Adrenal gland (tissue), 12 donors: Measurements from ENCODE around the gene PCNX2. TPM values are rescaled to one million over a fixed set of nuclear protein-coding genes. Genes with fewer than 3 reads are reported as not detected.

Source experiments
- DNase-seq, 7 donors: peaks; one replicate each; pipeline ENCODE4 v3.0.0-alpha.2; 2019 to 2020
- H3K27ac ChIP-seq, 5 donors: fragments of 200-600 bp; sonication (generic) in 4 of 5; 1 replicate in 3 of 5; 2 replicates in 2 of 5; pipeline versions ENCODE4 v1.5.1 to v1.8.0; 2016 to 2020; ENCODE audit warnings: mild to moderate bottlenecking in 1 of 5
- H3K27me3 ChIP-seq: fragments of 200-600 bp; 2 replicates; pipeline ENCODE4 v1.8.0; 2021
- H3K36me3 ChIP-seq, 2 donors: fragments of 200-600 bp; replicated peaks in 1 of 2; 1 replicate in 1 of 2; 2 replicates in 1 of 2; pipeline versions ENCODE4 v1.5.1 to v1.8.0; 2018 to 2022
- H3K4me1 ChIP-seq, 2 donors: fragments of 200-600 bp; replicated peaks in 1 of 2; 1 replicate in 1 of 2; 2 replicates in 1 of 2; pipeline versions ENCODE4 v1.5.1 to v1.8.0; 2018 to 2021
- H3K4me3 ChIP-seq, 4 donors: fragments of 200-600 bp; sonication (generic) in 3 of 4; one replicate each; pipeline ENCODE4 v1.5.1; 2016 to 2018
- H3K9me3 ChIP-seq, 3 donors: fragments of 200-600 bp; sonication (generic) in 1 of 3; replicated peaks in 1 of 3; 1 replicate in 2 of 3; 2 replicates in 1 of 3; pipeline versions ENCODE4 v1.5.1 to v1.8.0; 2016 to 2021
- POLR2A ChIP-seq, 2 donors: fragments of 450-650 bp; IDR thresholded peaks; one replicate each; pipeline ENCODE4 v1.6.1; 2017; ENCODE audit warnings: antibody characterized with exemption in 2 of 2, mild to moderate bottlenecking in 2 of 2, moderate library complexity in 1 of 2
- WGBS, 4 donors: extraction: QIAGEN DNeasy Blood & Tissue Kit in 2 of 4; methylation state at CpG; one replicate each; pipeline versions ENCODE4 v1.1.5 to v1.1.7; 2013 to 2017; 5-methylcytosine and 5-hydroxymethylcytosine counted together
- intact Hi-C, 2 donors: fragments of 100-400 bp; cut with DNase I; formaldehyde crosslinking; loops; one replicate each; pipeline versions ENCODE4 v1.14.1 to v1.15.0; 2022 to 2023
- polyA plus RNA-seq, 3 donors: library from polyadenylated mRNA; stranded (reverse); fragments of 200-250 nt in 2 of 3; fragments of 350-450 nt in 1 of 3; fragmentation: Illumina TruSeq in 1 of 3; extraction: RNeasy Lipid Tissue Mini Kit (QIAGEN cat#74804) in 1 of 3; gene quantifications; one replicate each; pipeline ENCODE4 v1.2.3, GENCODE V29; 2013 to 2014
- total RNA-seq, 9 donors: library from RNA; depleted of rRNA in 4 of 9; stranded (reverse); fragments of >200 nt in 4 of 9; fragments of 120-200 nt in 1 of 9; fragmentation: NEBNext Ultra II Directional in 1 of 9; extraction: Animal tissue kit (Norgen Biotek cat#: 25700) in 1 of 9; gene quantifications; one replicate each; pipeline versions ENCODE4 v1.1.0 to v1.2.4, GENCODE V29; 2013 to 2023
- TF ChIP-seq, protein P1 (sequence below), 6 experiments: fragments of 450-650 bp in 4 of 6; fragments of 200-600 bp in 2 of 6; sonication (generic) in 1 of 6; IDR thresholded peaks; 1 replicate in 5 of 6; 2 replicates in 1 of 6; pipeline versions ENCODE4 v1.5.1 to v1.8.0; 2016 to 2021; ENCODE audit warnings: antibody characterized with exemption in 6 of 6, mild to moderate bottlenecking in 2 of 6, moderate library complexity in 1 of 6
- donor health status: healthy with polysubstance abuse.
- donor health status: Bipolar disorder and iron deficiency.
- donor health status: DM: yes; HTN: yes; CAD: no.
- donor health status: DM: no; HTN: no; CAD: no.
- donor health status: DM: no; HTN: no; CAD: no.
- donor health status: DM: yes; HTN: yes; CAD: no.

Gene PCNX2
- total and polyA plus RNA-seq, 12 donors: 2.2 to 14.5 (median 5.5) TPM

DNA sequence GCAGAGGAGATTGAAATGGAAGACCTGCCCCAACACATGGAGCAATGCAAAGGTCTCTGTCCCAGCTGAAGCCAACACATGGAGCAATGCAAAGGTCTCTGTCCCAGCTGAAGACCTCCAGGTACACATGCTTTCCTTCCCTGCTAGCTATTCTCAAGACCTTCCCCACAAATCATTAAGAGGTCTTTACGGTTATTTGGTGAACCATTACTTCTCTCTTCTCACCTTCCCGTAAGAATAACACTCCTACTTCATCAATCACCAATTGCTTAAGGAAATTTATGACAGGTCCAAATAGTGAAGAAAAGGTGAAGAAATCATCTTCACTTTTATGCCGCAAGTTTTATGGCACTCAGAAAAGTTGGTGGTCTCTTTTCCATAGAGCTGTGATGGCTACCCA, 206.3 kb downstream of the PCNX2 start:
- no peaks in the 10 kb centered on the region for H3K9me3 ChIP-seq
- no peak overlapping the region for H3K27ac ChIP-seq
- H3K4me1 ChIP-seq: no peaks in the 10 kb centered on the region
- no peak for DNase-seq
- no peak for TF ChIP-seq POLR2A (IDR thresholded peaks at IDR 0.05)
- TF ChIP-seq, protein P1, sequence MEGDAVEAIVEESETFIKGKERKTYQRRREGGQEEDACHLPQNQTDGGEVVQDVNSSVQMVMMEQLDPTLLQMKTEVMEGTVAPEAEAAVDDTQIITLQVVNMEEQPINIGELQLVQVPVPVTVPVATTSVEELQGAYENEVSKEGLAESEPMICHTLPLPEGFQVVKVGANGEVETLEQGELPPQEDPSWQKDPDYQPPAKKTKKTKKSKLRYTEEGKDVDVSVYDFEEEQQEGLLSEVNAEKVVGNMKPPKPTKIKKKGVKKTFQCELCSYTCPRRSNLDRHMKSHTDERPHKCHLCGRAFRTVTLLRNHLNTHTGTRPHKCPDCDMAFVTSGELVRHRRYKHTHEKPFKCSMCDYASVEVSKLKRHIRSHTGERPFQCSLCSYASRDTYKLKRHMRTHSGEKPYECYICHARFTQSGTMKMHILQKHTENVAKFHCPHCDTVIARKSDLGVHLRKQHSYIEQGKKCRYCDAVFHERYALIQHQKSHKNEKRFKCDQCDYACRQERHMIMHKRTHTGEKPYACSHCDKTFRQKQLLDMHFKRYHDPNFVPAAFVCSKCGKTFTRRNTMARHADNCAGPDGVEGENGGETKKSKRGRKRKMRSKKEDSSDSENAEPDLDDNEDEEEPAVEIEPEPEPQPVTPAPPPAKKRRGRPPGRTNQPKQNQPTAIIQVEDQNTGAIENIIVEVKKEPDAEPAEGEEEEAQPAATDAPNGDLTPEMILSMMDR (IDR thresholded peaks at IDR 0.05): no peak
- intact Hi-C loops: no loop called here
- 95 to 99% (median 97%) methylated on average over 3 of the region's 3 CpGs for WGBS, 4 donors
- H3K27me3 ChIP-seq: no peaks in the 10 kb centered on the region
- H3K36me3 ChIP-seq: no peaks in the 10 kb centered on the region
- H3K4me3 ChIP-seq: no peak overlapping the region

DNA sequence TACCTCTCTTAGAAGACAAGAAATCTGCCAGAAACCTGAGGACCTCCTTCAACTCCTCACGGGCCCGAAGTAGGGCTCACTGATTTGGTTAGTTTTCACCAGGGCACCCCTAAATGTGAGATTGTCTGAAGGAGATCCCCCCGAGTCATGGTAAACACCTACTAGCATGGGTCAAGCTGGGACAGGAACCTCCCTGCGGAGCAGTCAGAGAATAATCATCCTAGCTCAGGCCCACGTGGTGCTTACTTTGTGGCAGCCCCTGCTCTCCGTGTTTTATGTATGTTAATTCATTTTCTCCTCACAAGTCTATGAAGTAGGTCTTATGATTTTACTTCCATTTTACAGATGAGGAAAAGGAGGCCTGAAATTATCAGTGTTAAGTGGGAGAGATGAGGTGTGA, 206.9 kb downstream of the PCNX2 start:
- H3K4me1 ChIP-seq: no peaks in the 10 kb centered on the region
- intact Hi-C loops: no loop called here
- H3K27ac ChIP-seq: no peak overlapping the region
- no peak for TF ChIP-seq POLR2A (IDR thresholded peaks at IDR 0.05)
- TF ChIP-seq, protein P1 (IDR thresholded peaks at IDR 0.05): no peak
- no peaks in the 10 kb centered on the region for H3K36me3 ChIP-seq
- H3K9me3 ChIP-seq: no peaks in the 10 kb centered on the region
- WGBS, 4 donors: 88 to 97% (median 93%) methylated on average over 6 of the region's 6 CpGs
- no peak for DNase-seq
- no peak overlapping the region for H3K4me3 ChIP-seq
- H3K27me3 ChIP-seq: no peaks in the 10 kb centered on the region

DNA sequence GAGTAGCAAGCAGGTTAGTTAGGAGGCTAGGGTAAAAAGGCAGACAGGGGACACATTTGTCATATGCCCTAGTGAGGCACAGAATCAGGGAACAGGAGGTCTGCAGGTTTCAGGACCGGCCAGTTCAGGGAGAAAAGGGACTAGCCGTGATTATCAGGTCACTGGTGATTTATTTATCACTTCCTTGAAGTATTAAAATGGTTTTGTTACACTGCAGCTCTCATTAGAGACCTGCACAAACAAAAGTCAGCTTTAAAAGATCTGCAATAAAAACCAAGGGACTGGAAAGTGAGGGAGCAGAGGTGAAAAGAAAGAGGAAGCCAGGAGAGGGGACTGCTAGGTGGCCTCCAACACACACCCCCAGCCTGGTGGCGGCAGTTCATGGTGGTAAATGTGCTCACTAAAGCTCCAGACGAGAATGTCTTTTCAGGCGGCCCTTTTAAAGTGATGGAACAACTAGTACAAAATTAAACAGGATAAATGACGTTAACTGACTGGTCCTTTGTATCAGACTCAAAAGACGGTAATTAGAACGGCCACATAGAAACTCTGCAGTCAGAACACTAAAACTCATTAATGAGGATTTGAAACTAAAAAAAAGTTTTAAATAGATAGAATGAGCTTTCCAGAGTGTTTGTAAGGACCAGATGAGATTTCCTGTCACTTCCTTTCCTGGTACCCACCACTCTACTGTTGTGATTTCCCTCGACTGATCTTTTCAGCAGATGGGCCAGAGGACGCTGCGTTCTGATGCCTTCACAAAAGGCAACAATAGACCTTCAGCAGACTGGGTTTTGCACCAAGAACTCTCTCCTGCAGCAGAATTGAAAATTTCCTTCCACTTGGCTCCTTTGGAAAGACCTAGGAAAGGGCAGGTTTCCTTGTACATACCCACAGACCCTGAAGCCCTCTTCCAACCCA, 208.3 kb downstream of the PCNX2 start:
- WGBS, 4 donors: 74 to 79% (median 77%) methylated on average over 10 to 11 of the region's 11 CpGs
- no peaks in the 10 kb centered on the region for H3K36me3 ChIP-seq
- peaks cover 0 to 1% of the 10 kb centered on the region in 2 donors for H3K4me1 ChIP-seq
- H3K4me3 ChIP-seq: no peak overlapping the region
- H3K9me3 ChIP-seq: no peaks in the 10 kb centered on the region
- H3K27ac ChIP-seq: no peak overlapping the region
- H3K27me3 ChIP-seq: no peaks in the 10 kb centered on the region
- DNase-seq: no peak
- no peak for TF ChIP-seq POLR2A (IDR thresholded peaks at IDR 0.05)
- TF ChIP-seq, protein P1 (IDR thresholded peaks at IDR 0.05): no peak
- intact Hi-C loops: no loop called here

DNA sequence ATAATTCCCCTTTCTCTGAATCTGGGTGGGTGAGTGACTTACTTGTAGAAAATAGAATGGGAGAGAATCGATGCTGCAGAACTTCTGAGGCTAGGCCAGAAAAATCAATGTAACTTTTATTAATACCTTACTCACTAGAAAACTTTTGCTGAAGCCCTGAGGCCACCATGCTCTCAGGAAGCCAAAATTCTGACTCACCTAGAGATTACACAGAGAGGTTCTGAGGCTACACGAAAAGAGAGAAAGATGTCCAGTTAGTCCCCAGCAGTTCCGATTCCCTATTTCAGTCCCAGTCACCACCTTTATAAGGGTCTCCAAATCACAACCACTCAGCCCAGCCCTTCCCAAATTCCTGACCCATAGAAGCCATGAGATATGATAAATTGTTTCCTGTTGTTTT, 210.0 kb downstream of the PCNX2 start:
- TF ChIP-seq, protein P1 (IDR thresholded peaks at IDR 0.05): no peak
- TF ChIP-seq POLR2A (IDR thresholded peaks at IDR 0.05): no peak
- Histone ChIP-seq H3K27ac (no peak overlapping the region), H3K4me3 (no peak overlapping the region), H3K9me3 (no peaks in the 10 kb centered on the region), H3K4me1 (peaks cover 5% of the 10 kb centered on the region in 2 donors), H3K27me3 (no peaks in the 10 kb centered on the region), H3K36me3 (no peaks in the 10 kb centered on the region)
- 82 to 92% (median 84%) methylated on average over 3 of the region's 3 CpGs for WGBS, 4 donors
- no peak for DNase-seq
- intact Hi-C loops: no loop called here
